Activated CD4-positive, alpha-beta T cell treated with anti-CD3 and anti-CD28 coated beads, Interleukin-2, Interleukin-6, amounts not matched to agents 100 ng/mL and 50 ng/mL, durations not matched to agents 16 hours and 8 hours (primary cell): ENCODE data around the gene APLP2.
"Not testable (repeated sequence)": the region's sequence is repeated elsewhere in the genome, so short reads cannot be mapped to it uniquely, and the experiment has no call there.

Experiments used
- DNase-seq: peaks from one replicate; pipeline ENCODE4 v3.0.0-alpha.2; 2020

The APLP2 gene

GRCh38 chr11:130151196-130151595 is 81.5 kb downstream of the APLP2 start:
- DNase-seq, result no peak

- no peak for DNase-seq
These were observed 86.7 kb downstream of the APLP2 start for GRCh38 chr11:130156108-130157022.

- DNase-seq, result no peak
These were observed 87.4 kb downstream of the APLP2 start for GRCh38 chr11:130157101-130157500.

GRCh38 chr11:130157840-130158239 is 88.1 kb downstream of the APLP2 start:
- no peak for DNase-seq

GRCh38 chr11:130159139-130159538 is 89.4 kb downstream of the APLP2 start:
- no peak for DNase-seq

- DNase-seq, result no peak
These were observed 90.2 kb downstream of the APLP2 start, which contains the start of gene ST14 for GRCh38 chr11:130159657-130160497. TSS of gene ST14 (plus strand) at chr11:130159782. CDS start at chr11:130159980, 198 bp downstream.

- DNase-seq, result no peak
These were observed 90.9 kb downstream of the APLP2 start for GRCh38 chr11:130160498-130161155.

- no peak for DNase-seq
These were observed 91.9 kb downstream of the APLP2 start for GRCh38 chr11:130161441-130162145.

- DNase-seq, result peak; percentile 21
These were observed 93.0 kb downstream of the APLP2 start for GRCh38 chr11:130162733-130163132.

GRCh38 chr11:130163346-130164220 is 93.9 kb downstream of the APLP2 start:
- no peak for DNase-seq

- DNase-seq, result no peak
These were observed 94.5 kb downstream of the APLP2 start for GRCh38 chr11:130164221-130164570.

GRCh38 chr11:130165601-130166456 is 96.1 kb downstream of the APLP2 start:
- no peak for DNase-seq

- peak; percentile 7 for DNase-seq
These were observed 96.7 kb downstream of the APLP2 start for GRCh38 chr11:130166457-130166784.

- no peak for DNase-seq
These were observed 97.5 kb downstream of the APLP2 start for GRCh38 chr11:130167146-130167545.

- DNase-seq, result no peak
These were observed 98.4 kb downstream of the APLP2 start for GRCh38 chr11:130168105-130168504.

GRCh38 chr11:130170345-130170744 is 100.7 kb downstream of the APLP2 start:
- DNase-seq, result no peak

- DNase-seq, result no peak
These were observed 101.8 kb downstream of the APLP2 start for GRCh38 chr11:130171534-130171933.

GRCh38 chr11:130172001-130172400 is 102.3 kb downstream of the APLP2 start:
- not testable (repeated sequence) for DNase-seq

GRCh38 chr11:130174642-130175041 is 104.9 kb downstream of the APLP2 start:
- no peak for DNase-seq

- DNase-seq, result no peak
These were observed 106.2 kb downstream of the APLP2 start for GRCh38 chr11:130175898-130176297.

- DNase-seq, result no peak
These were observed 108.1 kb downstream of the APLP2 start for GRCh38 chr11:130177782-130178181.
